C4-2B (cell line): ENCODE data around the gene MT1G.
"Not testable (repeated sequence)": the region's sequence is repeated elsewhere in the genome, so short reads cannot be mapped to it uniquely, and the experiment has no call there.

ENCODE experiments used
- CTCF ChIP-seq: fragments of 450-650 bp; conservative IDR thresholded peaks from 2 replicates; pipeline ENCODE4 v1.5.1; 2017; ENCODE audit warnings: mild to moderate bottlenecking
- ZFX ChIP-seq: fragments of 450-650 bp; IDR thresholded peaks from 2 replicates; pipeline ENCODE4 v1.6.1; 2017

- not testable (repeated sequence) for TF ChIP-seq CTCF, ZFX
Observed at GRCh38 chr16:56665286-56666261, 2.3 kb downstream of the MT1G start.
